ENCODE measurements around the gene OR2W3.

OR2W3 gene

GRCh38 chr1:247942624-247943023, 47.2 kb downstream of the OR2W3 start:
- no peak for TF ChIP-seq CTCF (IDR thresholded peaks at IDR 0.05)
